Esophagus squamous epithelium (tissue), 5 donors: ENCODE data around the gene NAP1L4. TPM values are rescaled to one million over a fixed set of nuclear protein-coding genes. Genes with fewer than 3 reads are reported as not detected.

Source experiments
- DNase-seq: peaks from one replicate; lab custom pipeline; 2025; lab: John Stamatoyannopoulos, UW
- H3K27ac ChIP-seq, 4 donors: fragments of 200-600 bp; sonication (generic); one replicate each; pipeline ENCODE4 v1.5.1; 2016 to 2019; ENCODE audit warnings: mild to moderate bottlenecking in 1 of 4
- H3K27me3 ChIP-seq, 4 donors: fragments of 200-600 bp; sonication (generic); 1 replicate in 3 of 4; 2 replicates in 1 of 4; pipeline versions ENCODE4 v1.5.1 to v1.6.0; 2017 to 2021; ENCODE audit warnings: antibody characterized with exemption in 1 of 4
- H3K36me3 ChIP-seq, 3 donors: fragments of 200-600 bp; sonication (generic); one replicate each; pipeline ENCODE4 v1.5.1; 2016 to 2019
- H3K4me1 ChIP-seq, 3 donors: fragments of 200-600 bp; sonication (generic); one replicate each; pipeline ENCODE4 v1.5.1; 2017 to 2019
- H3K4me3 ChIP-seq, 4 donors: fragments of 200-600 bp; sonication (generic); 1 replicate in 3 of 4; 2 replicates in 1 of 4; pipeline ENCODE4 v1.5.1; 2016 to 2019; ENCODE audit warnings: mild to moderate bottlenecking in 2 of 4, moderate library complexity in 1 of 4
- H3K9me3 ChIP-seq, 3 donors: fragments of 200-600 bp; sonication (generic); one replicate each; pipeline ENCODE4 v1.5.1; 2016 to 2019
- POLR2A ChIP-seq, 4 donors: fragments of 450-650 bp; IDR thresholded peaks; one replicate each; pipeline ENCODE4 v1.6.1; 2017; ENCODE audit warnings: antibody characterized with exemption in 4 of 4, mild to moderate bottlenecking in 4 of 4, moderate library complexity in 3 of 4
- WGBS, 2 donors: methylation state at CpG; one replicate each; pipeline ENCODE4 v1.1.5; 2018; 5-methylcytosine and 5-hydroxymethylcytosine counted together
- intact Hi-C: fragments of 100-400 bp; cut with DNase I; formaldehyde crosslinking; loops from one replicate; pipeline ENCODE4 v1.15.0; 2022
- total RNA-seq, 4 donors: library from RNA; depleted of rRNA; stranded (reverse); fragments of >200 nt; gene quantifications; one replicate each; pipeline ENCODE4 v1.1.0, GENCODE V29; 2016
- TF ChIP-seq, protein P1 (sequence below), 6 experiments: fragments of 450-650 bp in 4 of 6; fragments of 200-600 bp in 2 of 6; sonication (generic) in 2 of 6; IDR thresholded peaks; one replicate each; pipeline ENCODE4 v1.5.1; 2016 to 2019; ENCODE audit warnings: antibody characterized with exemption in 6 of 6, mild to moderate bottlenecking in 4 of 6, moderate library complexity in 4 of 6
- donor health status: DM: yes; HTN: yes; CAD: no.

Gene NAP1L4
- total RNA-seq, 4 donors from 2014 or later, result 108 to 140 (median 121) TPM

GRCh38 chr11:3008746-3009336, 16.7 kb upstream of the NAP1L4 start:
- TF ChIP-seq, protein P1, sequence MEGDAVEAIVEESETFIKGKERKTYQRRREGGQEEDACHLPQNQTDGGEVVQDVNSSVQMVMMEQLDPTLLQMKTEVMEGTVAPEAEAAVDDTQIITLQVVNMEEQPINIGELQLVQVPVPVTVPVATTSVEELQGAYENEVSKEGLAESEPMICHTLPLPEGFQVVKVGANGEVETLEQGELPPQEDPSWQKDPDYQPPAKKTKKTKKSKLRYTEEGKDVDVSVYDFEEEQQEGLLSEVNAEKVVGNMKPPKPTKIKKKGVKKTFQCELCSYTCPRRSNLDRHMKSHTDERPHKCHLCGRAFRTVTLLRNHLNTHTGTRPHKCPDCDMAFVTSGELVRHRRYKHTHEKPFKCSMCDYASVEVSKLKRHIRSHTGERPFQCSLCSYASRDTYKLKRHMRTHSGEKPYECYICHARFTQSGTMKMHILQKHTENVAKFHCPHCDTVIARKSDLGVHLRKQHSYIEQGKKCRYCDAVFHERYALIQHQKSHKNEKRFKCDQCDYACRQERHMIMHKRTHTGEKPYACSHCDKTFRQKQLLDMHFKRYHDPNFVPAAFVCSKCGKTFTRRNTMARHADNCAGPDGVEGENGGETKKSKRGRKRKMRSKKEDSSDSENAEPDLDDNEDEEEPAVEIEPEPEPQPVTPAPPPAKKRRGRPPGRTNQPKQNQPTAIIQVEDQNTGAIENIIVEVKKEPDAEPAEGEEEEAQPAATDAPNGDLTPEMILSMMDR (IDR thresholded peaks at IDR 0.05), result no peak
- no peak for TF ChIP-seq POLR2A (IDR thresholded peaks at IDR 0.05)
- no peak for DNase-seq
- no peak overlapping the region for H3K4me3 ChIP-seq
- 98 to 100% methylated on average over 3 to 6 of the region's 9 CpGs for WGBS, 2 donors
- intact Hi-C loops, result no loop called here
- no peaks in the 10 kb centered on the region for H3K27me3 ChIP-seq
- H3K4me1 ChIP-seq, result peaks cover 0 to 29% (median 12%) of the 10 kb centered on the region in 3 donors
- no peak overlapping the region for H3K27ac ChIP-seq
- no peaks in the 10 kb centered on the region for H3K9me3 ChIP-seq
- peaks cover 21 to 96% (median 21%) of the 10 kb centered on the region in 3 donors for H3K36me3 ChIP-seq

- Histone ChIP-seq H3K9me3 (no peaks in the 10 kb centered on the region), H3K4me1 (peaks cover 11 to 32% (median 17%) of the 10 kb centered on the region in 3 donors), H3K27ac (peak overlapping the region in 1 of 4 donors; percentile 9), H3K36me3 (peaks cover 21 to 96% (median 24%) of the 10 kb centered on the region in 3 donors), H3K4me3 (no peak overlapping the region), H3K27me3 (no peaks in the 10 kb centered on the region)
- no peak for DNase-seq
- intact Hi-C loops, result no loop called here
- WGBS, 2 donors, result 89 to 91% methylated on average over 10 to 11 of the region's 20 CpGs
- no peak for TF ChIP-seq POLR2A (IDR thresholded peaks at IDR 0.05)
- TF ChIP-seq, protein P1 (IDR thresholded peaks at IDR 0.05), result no peak
These were observed 15.4 kb upstream of the NAP1L4 start for GRCh38 chr11:3007404-3008010.

GRCh38 chr11:3006505-3007260, 14.6 kb upstream of the NAP1L4 start:
- H3K4me3 ChIP-seq, result no peak overlapping the region
- intact Hi-C loops, result no loop called here
- H3K4me1 ChIP-seq, result peaks cover 17 to 40% (median 26%) of the 10 kb centered on the region in 3 donors
- 85% methylated on average over 9 to 12 of the region's 21 CpGs for WGBS, 2 donors
- TF ChIP-seq, protein P1 (IDR thresholded peaks at IDR 0.05), result no peak
- TF ChIP-seq POLR2A (IDR thresholded peaks at IDR 0.05), result no peak
- no peaks in the 10 kb centered on the region for H3K27me3 ChIP-seq
- DNase-seq, result no peak
- H3K36me3 ChIP-seq, result peaks cover 16 to 96% (median 22%) of the 10 kb centered on the region in 3 donors
- peak overlapping the region in 2 of 4 donors; percentile 9 to 30 for H3K27ac ChIP-seq
- no peaks in the 10 kb centered on the region for H3K9me3 ChIP-seq

DNA sequence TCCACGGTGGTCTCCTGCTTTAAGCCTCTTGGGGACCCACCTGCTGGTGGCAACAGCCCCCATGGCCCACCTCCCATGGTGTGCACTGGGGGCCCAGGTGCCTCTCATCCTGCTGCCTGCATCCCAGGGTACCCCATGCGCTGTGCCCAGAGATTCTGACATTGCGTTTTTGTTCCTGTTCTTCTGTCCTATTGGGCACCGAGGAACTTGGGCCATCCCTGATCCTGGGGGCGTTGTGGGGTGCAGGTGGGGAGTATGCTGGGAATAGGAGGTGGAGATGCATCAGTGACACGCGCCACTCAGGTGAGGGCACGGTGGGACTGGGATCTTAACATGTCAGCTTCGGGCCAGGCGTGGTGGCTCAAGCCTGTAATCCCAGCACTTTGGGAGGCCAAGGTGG, 12.4 kb upstream of the NAP1L4 start:
- H3K4me3 ChIP-seq, result no peak overlapping the region
- TF ChIP-seq, protein P1 (IDR thresholded peaks at IDR 0.05), result no peak
- no peak for TF ChIP-seq POLR2A (IDR thresholded peaks at IDR 0.05)
- H3K36me3 ChIP-seq, result peaks cover 5 to 96% (median 8%) of the 10 kb centered on the region in 3 donors
- DNase-seq, result no peak
- H3K9me3 ChIP-seq, result no peaks in the 10 kb centered on the region
- H3K4me1 ChIP-seq, result peaks cover 35 to 62% (median 47%) of the 10 kb centered on the region in 3 donors
- H3K27me3 ChIP-seq, result no peaks in the 10 kb centered on the region
- intact Hi-C loops, result no loop called here
- H3K27ac ChIP-seq, result peak overlapping the region; percentile 60 to 88 (median 82)
- WGBS, 2 donors, result 97% methylated on average over 3 of the region's 10 CpGs
